Glomerular visceral epithelial cell (primary cell): Measurements from ENCODE around the gene HDC.

Experiments
- DNase-seq: peaks from one replicate; pipeline ENCODE4 v3.0.0-alpha.2; 2016; ENCODE audit errors: extremely low spot score

HDC gene

DNA sequence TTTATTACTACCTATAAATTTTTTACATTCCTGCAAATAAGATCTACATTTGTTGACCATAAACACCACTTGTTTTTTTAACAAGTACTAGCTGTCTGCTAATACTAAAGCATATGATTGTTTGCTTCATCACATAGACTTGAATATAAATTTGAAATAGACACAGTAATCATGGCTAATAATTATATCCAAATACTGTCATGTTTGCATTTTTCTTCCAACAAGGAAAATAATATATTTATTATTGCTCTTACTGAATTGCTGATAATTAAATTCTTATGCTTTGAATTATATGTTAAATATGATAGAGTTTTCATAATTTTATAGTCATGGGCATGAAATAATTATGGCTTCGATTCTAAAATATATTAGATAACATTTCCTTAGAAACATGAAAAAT, 40.5 kb downstream of the HDC start:
- no peak for DNase-seq

DNA sequence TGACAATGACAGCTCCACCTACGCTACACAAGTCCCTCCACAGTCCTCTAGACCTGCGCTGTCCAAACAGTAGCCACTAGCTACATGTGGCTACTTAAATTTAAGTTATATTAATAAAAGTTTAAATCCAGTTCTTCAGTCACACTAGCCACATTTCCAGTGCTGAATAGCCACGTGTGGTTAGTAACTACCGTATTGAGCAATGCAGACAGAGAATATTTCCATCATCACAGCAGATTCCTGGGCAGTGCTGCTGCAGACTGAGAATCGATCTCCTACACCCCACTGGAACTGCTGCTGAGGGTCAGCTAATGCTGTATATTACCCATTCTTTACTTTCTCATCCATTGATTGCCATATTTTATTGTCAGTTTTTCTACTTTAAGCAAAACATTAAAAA, 40.9 kb downstream of the HDC start:
- no peak for DNase-seq

GRCh38 chr15:50222181-50222580, 43.3 kb downstream of the HDC start:
- no peak for DNase-seq

GRCh38 chr15:50219820-50220219, 45.7 kb downstream of the HDC start:
- no peak for DNase-seq

DNA sequence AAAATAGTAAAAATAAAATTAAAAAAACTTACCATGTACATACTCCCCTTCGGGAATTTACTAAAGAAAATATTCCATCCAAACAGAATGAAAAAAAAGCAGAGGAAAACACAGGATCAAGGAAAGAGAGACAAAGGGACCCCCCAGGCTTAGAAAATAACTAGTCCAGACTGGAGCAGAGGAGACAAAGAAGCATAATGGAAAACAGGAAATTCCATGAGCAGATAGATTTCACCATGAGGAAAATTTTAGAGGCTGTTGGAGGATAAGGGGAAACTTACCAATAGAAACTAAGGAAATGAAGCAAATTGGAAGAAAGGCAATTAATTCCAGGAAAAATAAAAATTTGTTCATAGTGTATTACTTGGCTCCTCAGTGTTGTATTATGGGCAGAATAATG, 46.8 kb downstream of the HDC start:
- DNase-seq = no peak

DNA sequence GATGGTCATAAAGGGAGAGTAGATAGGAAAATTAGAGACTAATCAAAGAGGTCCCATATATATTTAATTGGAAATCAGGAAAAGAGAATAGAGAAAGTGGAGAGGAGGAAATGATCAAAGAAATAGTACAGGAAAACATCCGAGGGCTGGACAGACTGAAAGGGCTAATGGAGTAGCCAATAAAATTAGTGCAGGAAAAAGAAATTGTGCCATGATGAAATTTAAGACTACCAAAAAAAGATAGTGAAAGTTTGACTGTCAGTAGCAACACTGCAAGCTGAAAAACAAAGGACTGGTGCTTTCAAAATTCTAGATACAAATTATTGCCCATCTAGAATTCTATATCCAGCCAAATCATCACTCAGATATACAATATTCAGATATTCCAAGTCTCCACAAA, 47.2 kb downstream of the HDC start:
- DNase-seq = no peak

- peak; percentile 25 for DNase-seq
Measured at GRCh38 chr15:50210462-50211157, 54.9 kb downstream of the HDC start.

- DNase-seq = no peak
Measured at GRCh38 chr15:50209809-50210208, 55.7 kb downstream of the HDC start.

DNA sequence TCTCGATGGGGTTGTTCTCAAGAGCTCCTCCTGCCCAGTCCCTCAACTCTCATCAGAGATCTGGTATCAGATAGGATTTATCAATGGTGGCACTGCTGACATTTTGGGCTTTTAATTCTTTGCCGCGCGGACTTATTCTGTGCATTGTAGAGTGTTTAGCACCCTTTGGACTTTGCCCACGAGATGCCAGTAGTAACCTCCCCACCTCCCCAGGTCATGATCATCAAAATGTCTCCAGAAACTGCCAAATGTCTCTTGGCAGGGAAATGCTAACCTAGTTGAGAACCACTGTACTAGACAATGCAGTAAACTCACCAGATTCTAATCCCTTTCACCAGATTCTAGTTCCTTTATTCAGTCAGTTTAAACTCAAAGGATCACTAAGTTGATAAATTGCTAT, 59.5 kb downstream of the HDC start:
- no peak for DNase-seq

- DNase-seq = no peak
Measured at GRCh38 chr15:50202003-50202402, 63.5 kb downstream of the HDC start.

- DNase-seq = no peak
Measured at GRCh38 chr15:50192926-50193620, 72.5 kb downstream of the HDC start.

GRCh38 chr15:50192164-50192563, 73.4 kb downstream of the HDC start:
- no peak for DNase-seq
